Left forelimb (tissue), 1 donor: ENCODE results near the gene RNU1-2.
"Not testable (repeated sequence)": the region's sequence is repeated elsewhere in the genome, so short reads cannot be mapped to it uniquely, and the experiment has no call there.

Experiments
- DNase-seq: peaks from one replicate; pipeline ENCODE4 v3.0.0-alpha.2; 2018; ENCODE audit warnings: low spot score

RNU1-2 gene

DNA sequence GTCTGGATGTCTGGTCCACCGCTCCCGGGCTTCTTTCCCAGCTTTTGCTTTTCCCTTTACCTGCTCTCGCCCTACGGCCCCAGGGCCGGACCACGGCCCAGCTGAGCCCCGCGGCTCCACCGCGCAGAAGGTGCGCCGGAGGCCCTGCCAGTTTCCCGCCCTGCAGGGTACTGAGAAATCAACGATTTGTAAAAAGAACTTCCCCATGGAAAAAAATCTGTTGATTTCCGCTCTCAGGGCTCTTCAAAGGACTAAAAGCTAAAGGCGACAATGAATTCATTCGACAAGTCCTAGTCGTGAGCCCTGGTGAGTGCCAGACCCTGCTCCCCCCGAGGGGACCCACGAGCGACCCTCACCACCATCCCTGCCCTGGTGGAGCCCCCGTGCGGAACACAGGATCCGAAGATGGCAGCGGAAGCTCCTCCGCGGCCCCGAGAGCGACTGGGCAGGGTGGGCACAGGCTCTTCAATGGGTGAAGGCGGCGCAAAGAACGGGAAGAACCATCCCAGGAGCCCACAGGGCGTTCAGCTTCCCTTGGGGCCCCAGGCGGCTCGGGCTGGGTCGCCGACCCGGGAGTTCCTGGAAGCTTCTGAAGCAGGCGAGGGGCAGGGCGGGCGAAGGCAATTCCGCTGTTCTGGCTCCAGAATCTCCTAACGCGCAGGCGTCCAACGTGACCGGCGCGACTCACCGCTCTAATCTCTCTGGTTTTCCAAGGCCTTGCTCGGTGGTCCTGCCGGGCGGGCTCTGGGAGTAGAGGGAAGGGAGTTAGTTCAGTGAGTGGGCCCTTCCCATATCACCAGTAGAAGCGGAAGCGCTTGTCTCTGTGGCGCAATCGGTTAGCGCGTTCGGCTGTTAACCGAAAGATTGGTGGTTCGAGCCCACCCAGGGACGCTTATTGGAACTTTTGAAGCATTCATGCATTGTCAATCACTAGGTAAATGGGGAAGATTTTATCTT is 6.6 kb upstream of the RNU1-2 start:
- peak; percentile 86 for DNase-seq

DNA sequence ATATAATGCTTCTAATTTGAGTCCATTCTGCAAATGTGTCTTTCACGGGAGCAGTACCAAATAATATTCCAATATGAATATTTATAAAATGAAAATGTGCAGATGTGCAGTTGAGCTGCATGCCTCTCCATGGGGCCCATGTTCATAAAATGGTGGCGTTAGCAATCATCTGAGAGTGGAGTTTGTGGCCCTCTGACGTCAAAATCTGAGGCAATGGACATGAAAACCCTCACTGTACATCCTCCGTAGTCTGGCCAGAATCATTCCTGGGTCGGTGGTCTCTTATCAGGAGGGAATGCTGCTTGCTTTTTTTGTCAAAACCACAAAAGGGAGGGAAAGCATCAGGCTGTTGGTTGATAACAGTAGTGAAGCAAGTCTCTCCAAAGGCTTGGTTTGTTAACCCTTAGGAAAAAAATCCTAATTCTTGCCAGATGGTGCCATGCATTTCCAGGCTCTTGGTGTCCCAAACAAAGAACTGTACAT is 5.2 kb upstream of the RNU1-2 start:
- not testable (repeated sequence) for DNase-seq

DNA sequence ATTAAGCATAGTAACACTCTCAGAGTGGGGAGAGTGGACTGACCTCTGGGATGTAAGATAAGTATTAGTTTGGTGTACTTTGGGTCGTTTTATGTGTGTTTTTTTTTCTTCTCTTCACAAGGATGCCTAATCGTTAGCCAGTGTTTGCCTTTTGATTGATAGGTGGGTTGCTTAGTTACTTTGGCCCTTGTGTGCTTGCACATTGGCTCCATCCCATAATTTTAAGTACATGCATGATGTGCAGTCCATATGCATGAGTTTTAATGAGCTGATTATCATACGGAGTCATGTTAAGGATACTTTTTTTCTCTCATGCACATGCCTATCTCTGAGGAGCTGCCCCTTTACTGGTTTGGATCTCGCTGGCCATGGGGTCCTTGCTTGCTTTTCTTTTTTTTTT is 4.7 kb upstream of the RNU1-2 start:
- not testable (repeated sequence) for DNase-seq

DNA sequence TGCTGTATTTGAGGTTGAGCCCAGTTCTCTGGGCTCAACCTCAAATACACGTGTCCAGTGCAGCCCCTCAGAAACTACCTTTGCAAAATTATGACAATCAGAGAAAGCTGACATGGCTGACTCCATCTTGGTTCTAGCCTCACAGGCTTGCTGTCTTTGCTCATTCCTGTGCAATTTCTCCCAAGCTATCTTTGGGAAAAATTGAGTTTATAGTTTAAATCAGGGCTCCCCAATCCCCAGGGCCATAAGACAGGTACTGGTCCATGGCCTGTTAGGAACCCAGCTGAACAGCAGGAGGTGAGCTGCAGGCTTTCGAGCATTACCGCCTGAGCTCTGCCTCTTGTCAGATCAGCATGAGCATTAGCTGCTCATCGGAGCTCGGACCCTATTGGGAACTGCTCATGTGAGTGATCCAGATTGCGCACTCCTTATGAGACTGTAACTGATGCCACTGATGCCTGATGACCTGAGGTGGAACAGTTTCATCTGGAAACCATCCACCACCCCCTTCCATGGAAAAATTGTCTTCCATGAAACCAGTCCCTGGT is 2.7 kb upstream of the RNU1-2 start:
- DNase-seq: not testable (repeated sequence)

DNA sequence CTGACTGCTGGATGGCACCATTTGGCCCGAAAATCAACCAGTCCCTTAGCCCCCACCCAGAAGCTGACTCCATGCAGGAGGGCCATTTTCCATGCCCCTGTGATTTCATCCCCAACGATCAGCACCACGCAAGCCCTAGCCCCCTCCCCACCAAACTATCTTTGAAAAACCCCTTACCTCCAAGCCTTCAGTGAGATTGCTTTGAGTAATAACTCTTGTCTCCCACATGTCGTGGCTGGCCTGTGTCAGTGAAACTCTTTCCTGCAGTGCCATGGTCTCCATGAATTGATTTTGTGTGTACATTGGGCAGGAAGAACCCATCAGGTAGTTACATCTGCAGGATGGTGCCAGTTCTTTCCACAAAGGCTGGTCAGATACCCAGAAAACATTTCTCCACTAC is 2.0 kb upstream of the RNU1-2 start:
- not testable (repeated sequence) for DNase-seq

DNA sequence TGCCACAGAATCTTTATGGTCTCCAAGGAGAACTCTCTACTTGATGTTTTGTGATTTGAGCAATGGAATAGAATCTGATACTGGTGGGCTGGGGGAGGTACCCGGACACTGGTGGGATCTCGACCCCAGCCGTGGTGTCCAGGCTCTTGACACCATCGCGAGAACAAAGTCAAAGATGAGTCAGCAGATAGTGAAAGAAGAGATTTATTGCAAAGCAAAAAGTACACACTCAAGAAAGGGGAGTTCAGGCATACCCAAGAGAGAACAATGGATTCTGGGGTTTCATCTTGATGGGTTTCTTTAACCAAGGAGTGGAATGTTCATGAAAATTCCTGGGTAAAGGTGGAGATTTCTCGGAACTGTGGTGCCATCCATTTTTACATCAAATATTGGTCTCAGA is 1.4 kb upstream of the RNU1-2 start:
- DNase-seq: not testable (repeated sequence)

DNA sequence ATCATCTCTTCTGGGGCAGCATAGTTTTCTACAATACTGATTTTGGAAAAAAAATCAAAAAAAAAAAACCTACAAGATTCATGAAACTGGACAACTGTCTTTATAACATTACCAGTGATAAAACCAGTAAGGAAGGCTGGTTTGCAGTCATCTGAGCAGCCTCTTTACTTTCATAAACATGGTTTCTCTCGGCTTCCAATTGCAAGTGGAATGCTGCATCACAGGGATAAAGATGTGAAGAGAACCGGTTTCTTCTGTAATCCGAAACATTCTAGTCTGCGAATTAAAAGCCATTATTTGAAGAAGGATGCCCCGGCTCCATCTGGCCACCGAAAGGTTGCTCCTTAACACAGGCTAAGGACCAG is 565 bp upstream of the RNU1-2 start:
- DNase-seq: not testable (repeated sequence)

DNA sequence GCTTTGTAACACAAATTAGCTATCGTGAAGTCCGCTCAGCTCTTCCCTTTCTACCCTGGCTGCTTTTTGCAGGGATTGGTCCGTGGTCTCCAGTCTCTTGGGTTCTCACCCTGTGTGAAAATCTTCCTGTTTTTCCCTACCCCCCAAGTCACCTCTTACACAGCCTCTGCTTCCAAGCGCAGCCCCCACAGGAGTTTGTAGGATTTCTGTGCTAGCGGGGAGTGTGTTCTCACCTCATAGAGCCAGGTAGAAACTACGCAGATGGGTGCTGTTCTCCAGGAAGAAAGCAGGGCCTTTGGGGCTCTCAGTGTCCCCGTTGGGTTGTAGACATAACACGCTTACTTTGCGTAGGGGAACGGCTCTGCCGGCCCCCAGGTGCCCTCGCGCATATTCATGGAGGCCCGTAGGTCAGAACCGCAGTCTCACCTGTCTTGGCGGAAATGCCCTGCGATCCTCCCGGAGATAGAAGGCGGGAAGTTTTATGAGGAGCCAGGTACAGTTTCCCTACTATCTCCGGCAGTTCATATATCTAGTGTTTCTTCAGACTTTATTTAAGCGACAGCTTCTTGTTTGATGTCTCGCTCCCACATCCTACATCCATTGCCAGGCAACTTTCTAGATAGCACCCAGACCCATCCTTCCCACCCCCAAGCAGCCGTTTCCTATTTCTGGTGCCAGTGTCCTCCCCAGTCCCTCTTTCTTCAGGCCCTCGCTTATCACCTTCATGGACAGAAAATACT is 706 bp downstream of the RNU1-2 start:
- not testable (repeated sequence) for DNase-seq

DNA sequence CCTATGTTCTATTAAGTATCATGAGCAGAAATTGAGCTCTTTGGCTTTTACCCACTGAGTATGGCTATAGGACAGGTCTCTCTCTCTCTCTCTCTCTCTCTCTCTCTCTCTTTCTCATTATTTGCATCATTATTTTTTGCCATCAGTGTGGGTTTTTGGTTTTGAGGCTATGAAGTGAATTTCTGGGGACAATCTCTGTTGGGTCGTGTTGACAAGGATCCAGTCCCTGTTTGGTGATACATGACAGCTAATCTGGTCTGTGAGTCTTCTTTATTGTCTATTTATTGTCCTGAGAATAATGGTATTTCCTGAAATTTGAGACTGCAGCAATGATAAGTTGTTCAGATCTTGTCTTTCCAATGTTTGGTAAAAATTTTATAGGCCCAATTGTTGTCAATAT is 1.9 kb downstream of the RNU1-2 start:
- DNase-seq: not testable (repeated sequence)

DNA sequence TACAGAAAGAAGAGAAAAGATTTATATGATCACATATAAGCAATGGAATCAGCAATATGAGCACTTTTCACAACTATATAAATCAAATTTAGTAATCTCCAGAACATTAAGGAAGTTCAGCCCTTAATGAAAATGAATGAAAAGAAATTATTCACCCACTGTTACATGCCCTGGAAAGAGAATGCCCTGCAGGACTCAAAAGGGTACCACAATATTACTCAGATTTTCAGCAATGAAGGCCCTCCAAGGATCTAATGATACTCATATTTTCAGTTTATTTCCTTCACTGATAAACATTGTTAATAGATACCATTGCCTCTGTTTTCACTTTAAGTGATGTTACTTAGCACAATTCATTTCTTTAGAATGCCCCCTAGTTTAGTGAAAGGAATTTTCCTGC is 2.5 kb downstream of the RNU1-2 start:
- not testable (repeated sequence) for DNase-seq

DNA sequence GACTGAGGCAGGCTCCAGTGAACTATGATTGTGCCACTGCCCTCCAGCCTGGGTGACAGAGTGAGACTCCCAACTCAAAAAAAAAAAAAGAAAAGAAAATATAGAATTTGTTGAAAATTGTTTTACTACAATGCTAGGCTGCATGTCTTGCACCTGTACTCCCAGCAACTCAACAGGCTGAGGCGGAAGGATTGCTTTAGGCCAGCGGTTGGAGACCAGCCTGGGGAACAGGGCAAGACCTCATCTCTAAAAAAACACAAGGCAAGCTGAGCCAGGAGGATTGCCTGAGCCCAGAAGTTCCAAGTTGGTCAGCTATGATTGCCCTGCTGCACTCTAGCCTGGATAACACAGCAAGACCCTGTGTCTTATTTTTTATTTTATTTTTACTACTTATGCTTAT is 3.2 kb downstream of the RNU1-2 start:
- not testable (repeated sequence) for DNase-seq

DNA sequence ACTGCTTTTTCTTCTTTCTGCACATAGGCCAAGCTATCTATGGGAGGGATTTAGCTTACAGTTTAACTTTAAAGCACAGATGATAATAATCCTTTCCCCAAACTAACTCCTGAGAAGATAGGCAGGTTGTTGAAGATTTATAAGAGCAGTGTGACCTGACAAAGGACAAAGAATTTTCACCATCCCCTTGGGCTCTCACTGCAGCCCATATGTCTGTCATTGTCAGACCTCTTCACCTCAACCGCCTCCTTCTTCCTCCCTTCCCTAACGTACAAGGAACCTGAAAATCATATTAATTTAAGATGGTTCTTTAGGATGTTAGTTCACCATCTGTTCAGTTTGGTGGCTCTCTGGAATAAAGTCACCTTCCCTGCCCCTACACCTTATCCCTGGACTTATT is 5.0 kb downstream of the RNU1-2 start:
- no peak for DNase-seq

DNA sequence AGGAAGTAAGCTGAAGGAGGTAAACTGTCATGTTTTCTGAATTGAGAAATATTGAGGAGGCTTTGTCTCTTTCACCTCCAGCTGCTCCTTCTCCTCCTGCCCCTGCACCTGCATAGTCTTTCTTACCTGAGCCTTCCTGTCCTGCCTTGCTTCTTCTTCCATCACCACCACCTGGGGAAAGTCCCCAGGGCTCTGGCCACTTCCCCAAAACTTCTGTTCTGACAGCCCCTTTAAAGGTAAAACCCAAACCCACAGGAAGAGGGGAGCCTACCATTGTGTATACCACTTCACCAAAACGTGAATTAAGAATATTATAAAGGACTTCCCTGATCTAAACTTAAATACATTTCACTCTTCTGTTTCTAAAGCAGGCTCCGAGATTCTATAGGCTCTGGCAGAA is 5.6 kb downstream of the RNU1-2 start:
- not testable (repeated sequence) for DNase-seq

DNA sequence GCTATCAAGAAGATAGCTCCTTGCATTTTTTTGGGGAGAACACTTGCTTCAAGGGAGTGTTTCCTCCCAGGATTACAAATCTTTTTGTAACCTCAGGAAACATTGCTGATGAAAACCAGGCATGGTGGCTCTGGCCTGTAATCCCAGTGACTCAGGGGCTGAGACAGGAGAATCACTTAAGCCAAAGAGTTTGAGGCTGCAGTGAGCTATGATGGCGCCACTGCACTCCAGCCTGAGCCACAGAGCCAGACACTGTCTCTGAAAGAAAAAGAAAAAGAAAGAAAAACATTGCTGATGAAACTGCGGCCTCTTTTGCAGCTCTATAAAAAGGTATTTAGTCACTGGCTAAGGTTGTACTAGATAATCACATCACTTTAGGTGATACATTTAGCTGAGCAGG is 7.3 kb downstream of the RNU1-2 start:
- DNase-seq: no peak

DNA sequence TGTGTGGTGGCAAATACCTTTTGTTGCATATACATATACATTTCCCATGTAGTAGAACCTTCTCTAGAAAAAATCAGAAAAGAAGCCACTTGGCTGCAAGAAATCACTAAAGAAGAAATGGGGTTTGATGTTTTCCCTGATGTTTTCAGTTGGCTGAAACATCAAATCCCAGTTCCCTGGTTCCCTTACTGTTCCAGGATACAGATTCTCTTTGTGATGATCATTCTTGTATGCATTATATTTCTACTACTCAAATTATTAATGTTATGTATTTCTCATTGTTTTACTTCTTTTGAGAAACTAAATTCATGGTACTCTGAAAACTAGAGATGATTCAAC is 7.6 kb downstream of the RNU1-2 start:
- DNase-seq: no peak

DNA sequence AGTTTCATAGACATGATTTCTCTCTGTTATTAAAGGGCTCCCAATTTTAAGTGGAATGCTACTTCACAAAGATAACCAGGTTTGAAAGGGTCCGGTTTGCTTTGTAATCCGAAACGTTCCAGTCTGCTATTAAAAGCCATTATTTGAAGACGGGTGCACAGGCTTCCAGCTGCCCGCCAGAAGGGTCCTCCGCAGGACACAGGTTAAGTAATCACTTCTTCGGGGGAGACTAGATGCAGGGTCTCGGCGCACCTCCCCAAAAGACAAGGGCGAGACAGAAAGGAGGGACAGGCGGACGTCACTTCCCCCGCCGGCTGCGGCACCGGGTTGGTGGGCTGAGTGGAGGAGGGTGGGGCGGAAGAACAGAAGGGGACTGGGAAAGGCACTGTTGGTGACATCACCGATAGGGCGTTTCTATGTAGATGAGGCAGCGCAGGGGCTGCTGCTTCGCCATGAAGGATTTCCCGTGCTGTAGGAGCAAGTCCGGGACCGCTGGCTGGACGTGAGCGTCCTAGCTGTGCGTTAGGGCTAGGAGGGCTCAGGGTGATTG is 8.9 kb downstream of the RNU1-2 start:
- DNase-seq: peak; percentile 97

DNA sequence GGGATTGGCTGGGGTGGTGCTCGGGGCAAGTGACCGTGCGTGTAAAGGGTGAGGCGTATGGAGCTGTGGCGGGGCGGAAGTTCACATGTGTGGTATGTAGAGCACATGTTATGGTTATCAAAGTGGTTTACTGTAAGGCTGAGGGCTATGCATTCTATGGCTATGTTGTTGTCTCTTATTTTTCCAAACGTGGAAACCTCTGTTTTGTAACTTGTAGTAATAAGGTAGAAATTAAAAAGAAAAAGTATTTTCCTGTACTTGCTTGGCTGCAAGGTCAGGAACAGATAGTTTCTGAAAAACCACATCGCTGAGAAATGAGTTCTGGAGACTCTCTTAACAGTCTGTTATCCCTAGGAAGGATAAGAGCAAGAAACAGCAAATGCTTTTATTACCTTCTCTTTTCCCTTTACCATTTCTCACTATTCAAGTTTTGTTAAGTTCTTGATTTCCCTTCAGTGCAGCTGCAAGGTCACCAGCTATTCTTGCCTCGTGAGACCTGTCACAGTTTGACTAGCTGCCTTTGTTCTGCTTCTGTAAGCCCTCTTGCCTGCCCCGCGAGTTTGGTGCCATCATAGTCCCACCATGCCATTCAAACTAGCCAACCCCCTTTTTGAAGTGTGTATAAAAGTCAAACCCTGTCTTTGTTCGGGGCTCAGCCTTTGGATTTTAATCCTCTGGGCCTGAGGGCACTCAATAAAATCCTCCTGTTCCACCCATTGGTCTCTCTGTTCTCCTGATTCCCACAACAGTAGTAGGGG is 9.5 kb downstream of the RNU1-2 start:
- no peak for DNase-seq

DNA sequence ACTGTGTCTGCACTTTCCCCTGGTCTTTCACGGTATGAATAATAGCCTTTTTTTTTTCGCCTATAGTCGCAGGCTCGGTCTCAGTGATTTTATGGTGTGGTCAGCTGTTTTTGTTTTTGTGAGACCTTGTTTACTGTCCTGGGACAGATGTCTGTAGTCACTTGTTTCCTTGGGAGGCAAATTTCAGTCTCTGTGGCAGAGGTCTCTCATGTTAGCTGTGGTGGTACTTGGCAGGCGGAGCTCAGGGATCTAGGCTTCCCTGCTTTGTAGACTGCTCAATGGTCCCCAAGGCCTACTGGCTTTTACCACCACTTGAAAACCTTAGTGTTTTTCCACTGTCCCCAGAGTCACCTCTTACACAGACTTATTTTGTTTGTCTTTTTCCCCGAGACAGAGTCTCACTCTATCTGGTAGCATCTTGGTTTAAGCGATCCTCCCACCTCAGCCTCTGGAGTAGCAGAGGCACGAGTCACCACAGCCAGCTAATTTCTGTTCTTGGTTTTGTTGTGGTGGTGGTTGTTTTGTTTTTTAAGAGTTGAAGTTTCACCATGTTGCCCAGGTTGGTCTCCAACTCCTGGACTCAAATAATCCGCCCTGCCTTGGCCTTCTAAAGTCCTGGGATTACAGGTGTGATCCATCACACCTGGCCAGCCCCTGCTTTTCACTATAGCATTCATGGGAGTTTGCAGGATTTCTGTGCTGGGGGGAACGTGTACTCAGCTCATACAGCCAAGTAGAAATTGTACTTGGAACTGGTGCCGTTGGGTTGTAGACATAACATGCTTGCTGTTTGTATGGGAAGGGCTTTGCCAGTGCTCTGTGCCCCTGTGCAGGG is 10.3 kb downstream of the RNU1-2 start:
- no peak for DNase-seq

DNA sequence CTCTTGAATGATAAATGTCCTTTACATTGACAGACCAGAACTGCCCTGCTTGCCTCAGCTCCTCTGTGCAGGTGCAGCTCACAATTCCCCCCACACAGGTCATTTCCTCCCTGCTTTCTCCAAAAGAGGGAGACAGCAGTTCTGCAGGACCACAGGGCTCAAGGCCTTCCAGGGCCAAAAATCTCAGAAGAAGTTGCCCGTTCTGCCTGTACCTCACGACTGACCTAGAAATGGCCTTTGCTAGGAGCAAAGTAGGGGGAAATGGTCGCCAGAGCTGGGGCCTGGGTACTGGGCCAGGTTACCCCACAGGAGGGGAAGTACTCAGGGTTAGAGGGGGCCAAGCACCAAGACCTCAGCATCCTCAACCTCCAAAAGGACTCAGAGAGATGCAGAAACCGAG is 11.1 kb downstream of the RNU1-2 start:
- DNase-seq: no peak

DNA sequence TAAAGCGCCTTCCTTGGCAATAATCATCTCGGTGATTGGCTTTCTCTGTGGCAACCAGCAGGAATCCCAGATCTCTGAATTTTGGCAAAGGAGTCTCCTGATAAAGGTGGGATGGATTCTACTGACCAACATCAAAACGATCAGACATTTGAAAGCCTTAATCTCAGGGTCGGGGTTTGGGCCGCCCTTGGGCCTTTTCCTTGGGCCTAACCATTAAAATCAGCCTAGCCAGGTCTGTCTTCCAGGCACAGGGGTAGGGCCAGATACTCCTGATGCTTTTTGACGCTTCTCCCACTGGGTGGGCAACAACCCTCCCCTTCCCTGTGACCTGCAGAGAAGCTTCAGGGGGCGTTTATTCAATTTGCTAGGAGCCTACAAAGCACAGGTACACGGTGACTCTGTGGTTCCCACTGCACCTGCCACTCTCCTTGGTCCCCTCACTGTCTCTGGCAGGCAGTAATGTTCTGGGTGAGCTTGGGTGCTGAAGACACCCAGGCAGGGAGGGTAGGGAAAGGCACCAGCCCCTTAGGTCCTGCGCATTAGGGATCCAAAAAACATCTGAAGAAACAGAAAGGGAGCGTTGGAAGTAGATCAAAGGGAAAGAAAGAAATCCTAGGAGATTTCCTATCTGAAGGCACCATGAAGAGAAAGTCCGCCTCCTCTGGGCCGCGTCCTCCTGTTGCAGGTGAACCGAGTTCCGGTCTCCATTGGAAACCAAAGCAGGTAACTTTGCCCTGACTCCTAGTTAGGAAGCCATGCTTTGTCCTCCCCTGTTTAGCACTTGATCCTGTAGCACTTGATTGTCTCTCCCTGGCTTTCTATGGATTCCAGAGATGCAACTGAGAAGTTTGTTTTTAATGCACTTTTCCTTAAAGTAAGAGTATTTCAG is 12.3 kb downstream of the RNU1-2 start:
- DNase-seq: no peak
